ENCODE measurements around the gene ECHDC3. TPM values are rescaled to one million over a fixed set of nuclear protein-coding genes. Genes with fewer than 3 reads are reported as not detected.

The ECHDC3 gene
- total RNA-seq, 1 experiment from 2014 or later = 13.0 TPM

GRCh38 chr10:11805792-11806191, 63.6 kb downstream of the ECHDC3 start:
- no peaks in the 10 kb centered on the region for H4K20me1 ChIP-seq (ENCODE audit: insufficient read depth)
- H3K27me3 ChIP-seq (ENCODE audit: insufficient read depth, low read length) = no peaks in the 10 kb centered on the region
- no peaks in the 10 kb centered on the region for H3K36me3 ChIP-seq (ENCODE audit: control insufficient read depth in 1 of 2, insufficient read depth in 2 of 2, low read length in 2 of 2)
- H3K4me1 ChIP-seq (ENCODE audit: control insufficient read depth in 1 of 2, insufficient read depth in 2 of 2, low read length in 2 of 2) = peaks cover 0 to 10% of the 10 kb centered on the region in 2 experiments; a peak in 2 of 4 replicates
- H3K4me3 ChIP-seq (replicated peaks in 1 of 2; ENCODE audit: low read depth in 1 of 2, low read length in 2 of 2) = no peak overlapping the region
- intact Hi-C loops (cut with micrococcal nuclease) = no loop called here
- ChIA-PET POLR2A (no interaction called here), RAD21 (ENCODE audit: low non-redundant PET in 1 of 2, low total read pairs in 2 of 2, uncharacterized antibody in 2 of 2, unreplicated experiment in 2 of 2) (no interaction called here), CTCF (no interaction called here)
- BruUV-seq (replicated peaks) = no TSS peak
- H3K9me2 ChIP-seq (ENCODE audit: insufficient read depth) = no peaks in the 10 kb centered on the region
- DNase-seq (ENCODE audit: low read depth, low spot score) (no peak), ATAC-seq (no peak)
- no peak overlapping the region for H2AFZ ChIP-seq (ENCODE audit: low read depth, low read length, poor library complexity, severe bottlenecking)
- no peaks in the 10 kb centered on the region for H3K9me3 ChIP-seq (ENCODE audit: control insufficient read depth in 1 of 2, insufficient read depth in 1 of 2, low read depth in 1 of 2, low read length in 2 of 2)
- no peak overlapping the region for H3K4me2 ChIP-seq (ENCODE audit: low read length)
- no peaks in the 10 kb centered on the region for H3K79me2 ChIP-seq (ENCODE audit: insufficient read depth, low read length)
- TF ChIP-seq CTCF (IDR thresholded peaks at IDR 0.05 in 2 of 3, conservative IDR thresholded peaks at IDR 0.05 in 1 of 3; ENCODE audit: borderline replicate concordance in 1 of 3, insufficient read depth in 1 of 3, low read depth in 2 of 3, low read length in 2 of 3) = no peak
- no peak for TF ChIP-seq JUND (IDR thresholded peaks at IDR 0.05)
- TF ChIP-seq EZH2phosphoT487 (IDR thresholded peaks at IDR 0.05; ENCODE audit: borderline replicate concordance) = no peak
- TF ChIP-seq CBX3 (IDR thresholded peaks at IDR 0.05; ENCODE audit: low read depth) = no peak
- no peak for TF ChIP-seq ATF3 (IDR thresholded peaks at IDR 0.05)
- TF ChIP-seq POLR2AphosphoS5 (IDR thresholded peaks at IDR 0.05; ENCODE audit: low read depth, low read length) = no peak
- no peak for TF ChIP-seq POLR2A (IDR thresholded peaks at IDR 0.05; ENCODE audit: borderline replicate concordance, extremely low read depth, insufficient read depth, insufficient read length)
- no peak for TF ChIP-seq ZBTB33 (IDR thresholded peaks at IDR 0.05; ENCODE audit: extremely low read depth, insufficient replicate concordance, low read length)
- no peak for TF ChIP-seq EZH2 (IDR thresholded peaks at IDR 0.05)
- TF ChIP-seq ZFX (IDR thresholded peaks at IDR 0.05) = no peak
- no peak for TF ChIP-seq SIN3A (IDR thresholded peaks at IDR 0.05; ENCODE audit: low read depth)
- TF ChIP-seq REST (IDR thresholded peaks at IDR 0.05; ENCODE audit: low read depth) = no peak
- TF ChIP-seq SP1 (IDR thresholded peaks at IDR 0.05; ENCODE audit: low read depth) = no peak
- no peak for TF ChIP-seq CEBPB (IDR thresholded peaks at IDR 0.05; ENCODE audit: low read depth)
- TF ChIP-seq TCF7L2 (IDR thresholded peaks at IDR 0.05; ENCODE audit: borderline replicate concordance, extremely low read depth, insufficient read depth, insufficient read length) = no peak
- no peak for TF ChIP-seq SRF (IDR thresholded peaks at IDR 0.05; ENCODE audit: low read depth)
- no peak for TF ChIP-seq ELF1 (IDR thresholded peaks at IDR 0.05; ENCODE audit: borderline replicate concordance, low read depth)
- TF ChIP-seq FOSL1 (IDR thresholded peaks at IDR 0.05; ENCODE audit: low read depth) = no peak
- TF ChIP-seq RAD21 (IDR thresholded peaks at IDR 0.05; ENCODE audit: low read depth) = no peak
- H3K27ac ChIP-seq (ENCODE audit: low read depth, low read length) = no peak overlapping the region
- no peak overlapping the region for H3K9ac ChIP-seq (ENCODE audit: low read length)
